ENCODE data around the gene KCNT2.
"Not testable (repeated sequence)": the region's sequence is repeated elsewhere in the genome, so short reads cannot be mapped to it uniquely, and the experiment has no call there.

KCNT2 gene

GRCh38 chr1:196608390-196609369 is at the start of gene KCNT2:
Gene KCNT2, minus strand, starts transcription at chr1:196608440. Its CDS starts 131 bp downstream, at chr1:196608309.
- DNase-seq, result peak; percentile 96

GRCh38 chr1:196655494-196655893 is 47.3 kb upstream of the KCNT2 start:
- no peak for DNase-seq

DNA sequence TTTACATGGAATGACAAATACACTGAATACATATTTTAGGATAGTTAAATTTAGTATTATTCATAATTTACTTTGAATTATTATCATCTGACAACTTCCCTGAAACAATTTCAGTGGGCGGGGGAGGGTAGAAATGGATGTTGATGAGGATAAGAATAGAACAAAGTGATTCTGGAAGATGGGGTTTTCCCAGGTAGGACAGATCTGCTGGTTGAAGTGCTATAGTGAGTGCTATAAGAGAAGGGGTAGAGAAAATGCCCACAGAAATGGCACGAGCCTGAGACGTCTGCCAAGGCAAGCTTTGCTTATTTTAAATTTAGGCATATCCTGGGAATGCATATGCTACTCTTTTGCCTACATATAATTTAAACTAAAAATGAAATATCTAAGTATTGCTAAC is 46.8 kb upstream of the KCNT2 start:
- DNase-seq, result no peak

- no peak for DNase-seq
Observed at GRCh38 chr1:196654271-196654670, 46.0 kb upstream of the KCNT2 start.

GRCh38 chr1:196651637-196652215 is 43.5 kb upstream of the KCNT2 start, which contains the start of gene CFH:
Gene CFH, plus strand, starts transcription at chr1:196652043. Its CDS starts 75 bp downstream, at chr1:196652118.
- no peak for DNase-seq

GRCh38 chr1:196651079-196651478 is 42.8 kb upstream of the KCNT2 start:
- DNase-seq, result no peak

- DNase-seq, result no peak
Observed at GRCh38 chr1:196650403-196650802, 42.2 kb upstream of the KCNT2 start.

GRCh38 chr1:196649990-196650389 is 41.8 kb upstream of the KCNT2 start:
- no peak for DNase-seq

- DNase-seq, result no peak
Observed at GRCh38 chr1:196640976-196641375, 32.7 kb upstream of the KCNT2 start.

DNA sequence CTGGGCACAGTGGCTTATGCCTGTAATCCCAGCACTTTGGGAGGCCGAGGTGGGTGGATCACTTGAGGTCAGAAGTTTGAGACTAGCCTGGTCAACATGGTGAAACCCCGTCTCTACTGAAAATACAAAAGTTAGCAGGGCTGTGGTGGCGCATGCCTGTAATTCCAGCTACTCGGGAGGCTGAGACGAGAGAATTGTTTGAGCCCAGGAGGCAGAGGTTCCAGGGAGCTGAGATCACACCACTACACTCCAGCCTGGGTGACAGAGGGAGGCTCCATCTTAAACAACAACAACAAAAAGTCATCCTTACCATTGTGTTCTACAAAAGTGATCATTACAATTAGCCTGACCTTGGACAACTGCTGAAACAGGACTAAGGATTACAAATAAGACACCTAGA is 31.1 kb upstream of the KCNT2 start:
- DNase-seq, result not testable (repeated sequence)

DNA sequence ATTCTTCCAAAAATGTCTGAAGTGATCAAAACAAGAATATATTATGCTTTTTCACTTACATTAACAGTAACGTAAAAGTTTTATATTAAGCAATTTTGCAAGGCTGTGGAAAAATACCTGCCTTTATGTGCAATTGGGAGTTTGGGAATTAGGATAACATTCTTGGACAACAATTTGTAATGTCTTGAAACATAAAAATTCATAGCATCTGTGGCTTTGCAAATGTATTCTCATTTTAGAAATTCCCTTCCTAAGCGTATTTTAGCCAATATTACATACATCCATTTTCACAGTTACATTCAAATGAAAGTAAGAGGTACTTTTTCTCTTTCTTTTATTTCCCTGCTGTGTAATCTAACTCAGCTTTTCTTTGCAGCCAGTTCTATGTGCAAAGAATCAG is 30.2 kb upstream of the KCNT2 start:
- no peak for DNase-seq

DNA sequence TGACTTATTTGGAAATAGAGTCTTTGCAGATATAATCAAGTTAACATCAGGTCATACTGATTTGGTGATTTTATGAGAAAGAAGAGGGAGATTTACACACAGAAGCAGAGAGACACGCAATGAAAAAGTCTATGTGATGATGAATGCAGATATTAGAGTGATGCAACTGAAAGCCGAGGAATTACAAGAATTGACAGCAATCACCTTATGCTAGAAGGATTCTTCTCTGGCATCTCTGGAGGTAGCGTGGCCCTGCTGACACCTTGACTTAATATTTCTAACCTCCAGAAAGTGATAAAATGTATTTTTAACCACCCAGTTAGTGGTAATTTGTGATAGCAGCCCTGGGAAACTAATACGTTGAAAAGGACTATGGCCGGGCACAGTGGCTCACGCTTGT is 29.4 kb upstream of the KCNT2 start:
- DNase-seq, result no peak

- DNase-seq, result no peak
Observed at GRCh38 chr1:196628838-196629237, 20.6 kb upstream of the KCNT2 start.

DNA sequence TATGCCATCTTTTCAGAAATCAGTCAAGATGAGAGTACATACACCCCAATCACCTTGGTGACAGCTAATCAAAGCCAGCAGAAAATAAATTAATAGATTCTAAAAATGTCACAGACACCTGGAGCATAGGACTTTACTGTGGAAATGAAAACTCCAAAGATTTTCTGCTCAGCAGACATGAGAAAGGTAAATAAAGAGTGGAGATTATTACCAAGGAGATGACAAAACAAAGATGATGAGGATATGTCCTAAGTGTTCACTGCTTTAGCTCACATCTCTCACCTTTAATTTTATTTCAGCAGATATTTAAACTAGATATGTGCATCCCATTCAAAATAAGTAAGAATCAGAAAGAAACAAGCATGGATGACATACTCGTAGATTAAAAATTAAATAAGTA is 14.8 kb upstream of the KCNT2 start:
- no peak for DNase-seq

DNA sequence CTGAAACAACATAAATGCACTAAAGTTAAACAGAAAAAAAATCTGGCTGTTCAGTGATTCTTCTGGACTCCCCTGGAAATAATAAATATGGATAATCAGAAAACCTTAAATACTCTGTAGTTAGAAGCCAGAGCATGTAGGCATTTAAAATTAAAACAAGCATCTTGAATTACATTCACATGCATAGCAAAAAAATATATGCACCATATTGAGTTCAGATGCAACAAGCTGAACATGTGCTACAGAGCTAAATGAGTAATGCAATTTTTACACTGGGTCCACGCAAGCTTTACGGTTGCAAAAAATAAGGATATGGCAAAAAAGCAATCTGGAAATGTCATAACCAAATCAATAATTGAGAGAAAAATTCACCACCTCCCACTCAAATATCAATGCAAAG is 11.5 kb upstream of the KCNT2 start:
- DNase-seq, result no peak

DNA sequence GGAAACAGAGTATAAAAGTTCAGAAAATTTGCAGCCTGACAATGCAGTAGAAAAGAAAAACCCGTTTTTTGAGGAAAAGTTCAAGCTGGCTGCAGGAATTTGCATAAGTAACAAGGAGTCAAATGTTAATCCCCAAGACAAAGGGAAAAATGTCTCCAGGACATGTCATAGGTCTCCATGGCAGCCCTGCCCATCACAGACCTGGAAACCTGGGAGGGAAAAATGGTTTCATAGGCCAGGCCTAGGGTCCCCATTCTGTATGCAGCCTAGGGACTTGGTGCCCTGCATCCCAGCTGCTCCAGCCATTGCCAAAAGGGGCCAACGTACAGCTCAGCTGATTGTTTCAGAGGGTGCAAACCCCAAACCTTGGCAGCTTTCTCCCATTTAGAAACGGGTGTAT is 3.6 kb upstream of the KCNT2 start:
- no peak for DNase-seq

DNA sequence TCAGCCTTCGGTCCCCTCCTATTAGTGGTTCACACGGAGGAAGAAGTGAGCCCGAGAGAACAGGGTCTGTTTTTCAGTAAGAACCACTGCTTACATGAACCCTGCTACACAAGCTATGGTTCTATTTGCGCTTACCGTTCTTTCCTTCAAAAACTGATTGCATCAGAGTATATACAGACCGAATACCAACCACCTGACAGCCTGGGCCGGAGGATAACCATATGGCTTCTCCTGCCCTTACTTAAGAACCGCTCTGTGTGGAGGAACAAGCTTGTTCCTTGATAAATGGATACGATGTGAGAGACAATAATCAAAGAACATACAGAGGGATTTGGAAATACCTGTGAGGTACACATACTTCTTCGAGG is 1.1 kb upstream of the KCNT2 start:
- no peak for DNase-seq

DNA sequence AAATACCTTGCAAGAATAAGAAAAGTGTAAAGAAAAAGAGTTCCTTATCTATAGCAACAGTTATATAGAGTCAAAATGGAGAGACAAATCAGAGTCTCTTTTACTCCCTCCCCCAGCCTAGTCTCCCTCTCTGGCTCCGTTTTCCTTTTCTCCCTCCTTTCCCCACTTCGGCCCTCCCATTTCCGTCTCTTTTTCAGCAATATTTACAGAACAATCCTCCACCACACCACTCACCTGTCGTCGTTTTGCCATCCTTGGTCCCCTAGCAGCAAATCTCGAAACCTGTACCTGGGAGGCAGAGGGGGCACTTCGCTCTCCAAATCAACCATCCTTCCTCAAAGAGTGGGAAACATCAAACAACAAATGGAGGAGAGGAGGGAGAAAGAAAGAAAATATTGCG is 259 bp downstream of the KCNT2 start:
- no peak for DNase-seq

DNA sequence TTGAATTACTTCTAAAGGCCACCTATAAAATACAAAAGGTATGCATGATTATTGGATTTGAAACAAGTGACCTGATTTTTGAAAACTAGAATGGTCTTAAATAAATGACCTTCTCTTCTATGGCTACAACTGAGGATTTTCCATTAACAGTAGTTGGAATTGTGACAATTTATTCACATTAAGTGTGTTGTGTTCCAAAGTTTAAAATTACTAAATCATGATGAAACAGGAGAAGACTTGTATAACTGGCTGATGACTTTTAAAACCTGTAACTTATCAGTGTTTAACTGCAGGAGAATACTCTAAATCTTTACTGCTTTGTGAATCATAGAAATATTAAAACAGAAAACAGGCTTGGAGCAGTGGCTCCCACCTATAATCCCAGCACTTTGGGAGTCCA is 4.6 kb downstream of the KCNT2 start:
- DNase-seq, result no peak

GRCh38 chr1:196598942-196599748 is 9.1 kb downstream of the KCNT2 start:
- no peak for DNase-seq

GRCh38 chr1:196594700-196595099 is 13.5 kb downstream of the KCNT2 start:
- no peak for DNase-seq

DNA sequence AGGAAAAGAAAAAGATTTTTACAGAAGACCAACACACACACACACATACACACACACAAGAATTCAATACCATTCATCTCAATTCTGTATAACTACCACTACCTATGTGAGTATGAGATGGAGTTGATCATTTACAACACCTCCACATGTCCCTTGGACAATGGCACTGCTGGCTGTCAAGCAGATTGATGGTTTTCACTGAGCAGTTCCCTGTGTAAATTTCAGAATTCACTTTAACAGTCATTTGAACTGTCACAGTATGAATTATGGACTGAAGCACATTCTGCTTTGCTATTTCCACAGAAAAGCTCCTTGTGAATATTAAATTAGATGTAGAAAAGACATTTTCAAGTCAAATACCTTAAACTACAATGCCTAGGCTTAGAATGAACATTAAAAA is 14.3 kb downstream of the KCNT2 start:
- DNase-seq, result no peak

DNA sequence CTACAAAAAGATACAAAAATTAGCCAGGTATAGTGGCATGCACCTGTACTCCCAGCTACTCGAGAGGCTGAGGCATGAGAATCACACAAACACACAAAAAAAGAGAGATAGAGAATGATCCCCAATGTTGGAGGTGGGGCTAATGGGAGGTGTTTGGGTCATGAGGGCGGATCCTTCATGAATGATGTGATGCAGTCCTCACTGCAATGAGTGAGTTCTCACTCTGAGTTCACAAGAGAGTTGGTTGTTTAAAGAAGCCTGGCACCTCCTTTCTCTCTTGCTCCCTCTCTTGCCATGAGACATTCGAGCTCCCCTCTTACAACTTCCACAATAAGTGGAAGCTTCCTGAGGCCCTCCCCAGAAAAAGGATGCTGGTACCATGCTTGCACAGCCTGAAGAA is 17.3 kb downstream of the KCNT2 start:
- DNase-seq, result no peak
